ENCODE data around the gene GBF1.

Gene GBF1
- long read RNA-seq, partial matches to known transcripts: 34 of 42 reads
- long read RNA-seq, other reads (novel, unspliced or antisense): 8 of 42 reads

GRCh38 chr10:102245082-102245931 lies at the start of gene GBF1:
Gene GBF1, plus strand, starts transcription at chr10:102245532. Its CDS starts 13,407 bp downstream, at chr10:102258939.
- TF ChIP-seq POLR2AphosphoS5 (IDR thresholded peaks at IDR 0.05; ENCODE audit: low read depth) (peak; percentile 67; the same call in 1 of the 2 replicates), GABPA (IDR thresholded peaks at IDR 0.05; ENCODE audit: low read depth) (peak; percentile 52; the same call in 1 of the 2 replicates), REST (IDR thresholded peaks at IDR 0.05; ENCODE audit: insufficient replicate concordance, low read depth) (no peak), CTCF (IDR thresholded peaks at IDR 0.05; ENCODE audit: insufficient read depth, low read length) (no peak), SPI1 (IDR thresholded peaks at IDR 0.05; ENCODE audit: borderline replicate concordance, low read depth) (peak; percentile 92)
- peak; percentile 97 to 99 for DNase-seq (ENCODE audit: low read depth in 1 of 2, low spot score in 1 of 2)
- peak within 1 kb of the TSS; percentile 99 for H3K4me3 ChIP-seq (replicated peaks; ENCODE audit: insufficient read depth, low read length)
- peaks cover 5% of the 10 kb centered on the region for H3K27me3 ChIP-seq (ENCODE audit: insufficient read depth, poor library complexity, severe bottlenecking)
- peak within 1 kb of the TSS; percentile 77 for H3K27ac ChIP-seq (replicated peaks)

- no peaks in the 10 kb centered on the region for H3K27me3 ChIP-seq (ENCODE audit: insufficient read depth, poor library complexity, severe bottlenecking)
- DNase-seq (ENCODE audit: low read depth in 1 of 2, low spot score in 1 of 2): no peak
- H3K27ac ChIP-seq (replicated peaks): no peak overlapping the region
- no peak overlapping the region for H3K4me3 ChIP-seq (replicated peaks; ENCODE audit: insufficient read depth, low read length)
- no peak for TF ChIP-seq SPI1 (IDR thresholded peaks at IDR 0.05; ENCODE audit: borderline replicate concordance, low read depth)
- no peak for TF ChIP-seq POLR2AphosphoS5 (IDR thresholded peaks at IDR 0.05; ENCODE audit: low read depth)
- TF ChIP-seq REST (IDR thresholded peaks at IDR 0.05; ENCODE audit: insufficient replicate concordance, low read depth): no peak
- no peak for TF ChIP-seq CTCF (IDR thresholded peaks at IDR 0.05; ENCODE audit: insufficient read depth, low read length)
- TF ChIP-seq GABPA (IDR thresholded peaks at IDR 0.05; ENCODE audit: low read depth): no peak
Observed at GRCh38 chr10:102196893-102197292, 48.4 kb upstream of the GBF1 start.

GRCh38 chr10:102198027-102198426 lies 47.3 kb upstream of the GBF1 start:
- no peak overlapping the region for H3K27ac ChIP-seq (replicated peaks)

More at GRCh38 chr10:102198027-102198426, 47.3 kb upstream of the GBF1 start:
- DNase-seq (ENCODE audit: low read depth in 1 of 2, low spot score in 1 of 2): no peak
- TF ChIP-seq GABPA (IDR thresholded peaks at IDR 0.05; ENCODE audit: low read depth) (no peak), POLR2AphosphoS5 (IDR thresholded peaks at IDR 0.05; ENCODE audit: low read depth) (no peak), REST (IDR thresholded peaks at IDR 0.05; ENCODE audit: insufficient replicate concordance, low read depth) (no peak), CTCF (IDR thresholded peaks at IDR 0.05; ENCODE audit: insufficient read depth, low read length) (no peak), SPI1 (IDR thresholded peaks at IDR 0.05; ENCODE audit: borderline replicate concordance, low read depth) (no peak)
- Histone ChIP-seq H3K4me3 (replicated peaks; ENCODE audit: insufficient read depth, low read length) (no peak overlapping the region), H3K27me3 (ENCODE audit: insufficient read depth, poor library complexity, severe bottlenecking) (no peaks in the 10 kb centered on the region)
